GM12872 (cell line): ENCODE data around the gene ROBO1.

Source experiments
- TF ChIP-seq, protein P1 (sequence below): IDR thresholded peaks from 3 replicates; pipeline ENCODE4 v1.5.1; 2011; ENCODE audit warnings: low read depth, mild to moderate bottlenecking, low read length, moderate library complexity; ENCODE audit not compliant: insufficient read depth

ROBO1 gene

DNA sequence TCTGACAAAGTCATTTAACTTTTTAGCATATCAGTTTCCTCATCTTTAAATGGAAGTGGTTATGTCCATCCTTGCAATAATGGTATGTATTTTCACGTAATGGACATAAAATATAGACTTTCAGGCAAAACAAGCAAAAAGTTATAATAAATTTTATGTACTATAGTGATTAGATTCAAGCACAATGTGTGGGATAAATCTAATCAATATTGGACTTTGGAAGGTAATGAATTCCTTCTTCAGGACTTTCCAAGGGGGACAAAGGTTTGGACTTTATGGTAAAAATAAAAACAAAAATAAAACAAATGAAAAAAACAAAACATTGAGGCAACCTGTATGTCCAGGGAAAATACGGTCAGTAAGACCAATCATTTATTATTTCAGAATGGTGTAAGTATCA lies 357.7 kb downstream of the ROBO1 start:
- TF ChIP-seq, protein P1, sequence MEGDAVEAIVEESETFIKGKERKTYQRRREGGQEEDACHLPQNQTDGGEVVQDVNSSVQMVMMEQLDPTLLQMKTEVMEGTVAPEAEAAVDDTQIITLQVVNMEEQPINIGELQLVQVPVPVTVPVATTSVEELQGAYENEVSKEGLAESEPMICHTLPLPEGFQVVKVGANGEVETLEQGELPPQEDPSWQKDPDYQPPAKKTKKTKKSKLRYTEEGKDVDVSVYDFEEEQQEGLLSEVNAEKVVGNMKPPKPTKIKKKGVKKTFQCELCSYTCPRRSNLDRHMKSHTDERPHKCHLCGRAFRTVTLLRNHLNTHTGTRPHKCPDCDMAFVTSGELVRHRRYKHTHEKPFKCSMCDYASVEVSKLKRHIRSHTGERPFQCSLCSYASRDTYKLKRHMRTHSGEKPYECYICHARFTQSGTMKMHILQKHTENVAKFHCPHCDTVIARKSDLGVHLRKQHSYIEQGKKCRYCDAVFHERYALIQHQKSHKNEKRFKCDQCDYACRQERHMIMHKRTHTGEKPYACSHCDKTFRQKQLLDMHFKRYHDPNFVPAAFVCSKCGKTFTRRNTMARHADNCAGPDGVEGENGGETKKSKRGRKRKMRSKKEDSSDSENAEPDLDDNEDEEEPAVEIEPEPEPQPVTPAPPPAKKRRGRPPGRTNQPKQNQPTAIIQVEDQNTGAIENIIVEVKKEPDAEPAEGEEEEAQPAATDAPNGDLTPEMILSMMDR = no peak

DNA sequence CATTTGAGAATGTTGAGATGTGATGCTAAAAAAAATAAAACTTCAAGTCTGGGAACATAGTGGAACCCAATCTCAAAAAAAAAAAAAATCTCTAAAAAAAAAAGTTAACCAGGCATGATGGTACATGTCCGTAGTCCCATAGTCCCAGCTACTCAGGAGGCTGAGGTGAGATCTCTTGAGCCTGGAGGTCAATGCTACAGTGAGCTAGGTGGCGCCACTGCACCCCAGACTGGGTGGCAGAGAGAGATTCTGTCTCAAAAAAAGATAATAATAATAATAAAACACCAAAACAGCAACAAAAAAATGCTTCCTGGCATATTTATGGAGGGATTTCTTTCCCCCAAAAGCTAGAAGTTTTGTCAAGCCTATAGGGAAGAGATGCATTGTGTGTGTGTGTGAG lies 361.6 kb downstream of the ROBO1 start:
- TF ChIP-seq, protein P1 = 0 out of 3 replicates have a peak, but pooled peaks have one; percentile 16

DNA sequence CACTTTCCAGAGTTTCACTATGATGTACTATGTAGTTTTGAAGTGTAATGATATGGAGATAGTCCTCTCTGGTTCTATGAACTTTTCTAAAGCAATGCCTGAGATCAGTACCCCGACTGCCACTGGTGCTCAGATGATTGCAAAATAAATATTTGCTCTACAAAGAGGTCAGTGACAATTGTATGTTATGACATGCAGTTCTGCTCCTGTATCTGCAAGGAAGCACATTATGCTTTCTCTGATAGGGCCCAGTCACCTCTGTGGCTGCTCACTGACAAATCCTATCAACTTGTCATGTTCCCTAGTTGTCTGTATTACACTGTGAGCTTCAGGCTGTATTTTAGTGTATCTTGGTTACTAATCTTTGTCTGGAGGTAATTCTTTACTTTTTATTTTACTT lies 362.6 kb downstream of the ROBO1 start:
- TF ChIP-seq, protein P1 = no peak

DNA sequence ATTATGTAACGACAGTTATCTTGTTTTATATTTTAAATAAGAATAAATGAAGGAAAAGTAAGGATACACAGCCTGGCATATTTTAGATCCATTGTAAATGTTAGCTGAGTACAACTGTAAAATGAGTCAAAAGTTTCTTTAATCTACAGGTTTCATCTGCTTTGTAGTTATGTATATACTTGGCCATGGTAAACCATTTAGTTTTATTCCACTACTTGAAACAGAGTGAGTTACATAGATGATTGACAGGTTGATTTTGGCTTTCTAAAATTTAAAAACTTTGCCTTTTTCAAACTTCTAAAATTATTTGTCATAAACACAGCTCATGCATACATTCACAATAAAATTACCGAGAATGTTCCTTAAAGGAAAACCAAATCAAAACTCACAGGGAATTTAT lies 371.2 kb downstream of the ROBO1 start:
- TF ChIP-seq, protein P1 = no peak

DNA sequence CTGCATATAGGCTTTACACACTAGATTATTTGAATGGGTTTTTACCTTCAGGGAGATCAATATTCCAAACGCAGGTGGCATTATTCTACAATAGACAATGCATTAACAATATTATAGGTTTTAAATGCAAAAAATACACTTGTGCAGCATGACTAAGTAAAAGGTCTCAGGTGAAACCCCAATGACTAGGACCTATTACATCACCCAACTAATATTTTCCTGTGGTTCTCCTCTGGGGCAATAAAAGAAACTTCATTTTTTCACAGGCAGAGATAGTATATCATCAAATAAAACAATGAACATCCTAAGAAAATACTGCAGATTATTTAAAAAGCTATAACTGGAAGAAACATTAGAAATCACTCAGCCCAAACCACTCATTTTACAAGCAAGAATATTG lies 375.3 kb downstream of the ROBO1 start:
- TF ChIP-seq, protein P1 = no peak

DNA sequence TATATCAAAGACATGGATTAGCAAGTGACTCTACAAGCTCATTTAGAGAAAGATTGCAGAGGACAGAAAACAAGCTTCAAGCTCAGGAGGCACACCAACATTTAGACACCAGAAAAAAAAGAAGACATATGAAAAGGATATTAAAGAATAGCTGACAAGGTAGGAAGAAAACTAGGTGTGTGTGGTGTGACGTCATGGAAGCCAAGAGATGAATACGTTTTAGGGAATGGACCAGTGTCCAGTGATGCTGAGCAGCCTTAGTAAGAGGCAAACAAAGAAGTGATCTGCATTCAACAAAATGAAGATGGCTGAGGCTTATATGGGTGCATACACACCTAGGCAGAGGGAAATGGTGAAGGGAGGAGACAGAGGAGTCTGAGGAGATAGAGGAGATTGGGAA lies 377.4 kb downstream of the ROBO1 start:
- TF ChIP-seq, protein P1 = no peak

DNA sequence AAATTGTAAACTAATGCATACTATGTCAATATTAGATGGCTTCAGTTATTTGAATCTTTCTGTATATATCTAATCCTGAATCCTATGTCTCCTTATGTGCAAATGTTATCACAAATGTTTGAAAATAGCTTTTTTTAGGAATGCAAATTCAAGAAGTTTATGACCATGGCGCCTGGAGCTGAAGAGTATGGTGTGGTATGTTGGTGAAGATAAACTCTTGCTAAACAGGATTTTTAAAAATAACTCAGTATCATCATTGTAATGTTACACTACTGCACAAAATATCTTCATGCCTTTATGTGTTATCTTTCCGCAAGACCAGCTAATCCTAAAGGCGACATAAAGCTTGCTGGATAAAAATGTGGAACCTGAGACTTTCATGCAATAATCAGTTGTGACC lies 382.6 kb downstream of the ROBO1 start:
- TF ChIP-seq, protein P1 = no peak
